Keratinocyte (primary cell): Measurements from ENCODE around the gene CLIC3.

Source experiments
- CTCF ChIP-seq, 3 experiments: IDR thresholded peaks in 1 of 3; conservative IDR thresholded peaks in 1 of 3; optimal IDR thresholded peaks in 1 of 3; 2 replicates in 2 of 3; 3 replicates in 1 of 3; pipeline versions ENCODE3 to v1.5.1; 2011; ENCODE audit warnings: low read length in 3 of 3, mild to moderate bottlenecking in 3 of 3, moderate library complexity in 2 of 3, control low read depth in 1 of 3, inconsistent platforms in 1 of 3; ENCODE audit not compliant: insufficient read depth in 2 of 3; ENCODE audit errors: extremely low read depth in 1 of 3
- EZH2 ChIP-seq: IDR thresholded peaks from one replicate; pipeline ENCODE4 v1.6.1; 2012; ENCODE audit warnings: inconsistent platforms, mild to moderate bottlenecking, low read length, moderate library complexity

GRCh38 chr9:136969774-136970173 is 26.6 kb downstream of the CLIC3 start:
- TF ChIP-seq CTCF (optimal IDR thresholded peaks at IDR 0.05 in 1 of 3, IDR thresholded peaks at IDR 0.05 in 1 of 3, conservative IDR thresholded peaks at IDR 0.05 in 1 of 3; ENCODE audit: extremely low read depth in 1 of 3, insufficient read depth in 2 of 3, low read length in 3 of 3) (no peak), EZH2 (no peak)
